ENCODE measurements around the gene COX4I1. TPM values are rescaled to one million over a fixed set of nuclear protein-coding genes. Genes with fewer than 3 reads are reported as not detected.
"Not testable (repeated sequence)": the region's sequence is repeated elsewhere in the genome, so short reads cannot be mapped to it uniquely, and the experiment has no call there.

The COX4I1 gene
- total RNA-seq, 1 experiment from 2014 or later = 506 TPM

DNA sequence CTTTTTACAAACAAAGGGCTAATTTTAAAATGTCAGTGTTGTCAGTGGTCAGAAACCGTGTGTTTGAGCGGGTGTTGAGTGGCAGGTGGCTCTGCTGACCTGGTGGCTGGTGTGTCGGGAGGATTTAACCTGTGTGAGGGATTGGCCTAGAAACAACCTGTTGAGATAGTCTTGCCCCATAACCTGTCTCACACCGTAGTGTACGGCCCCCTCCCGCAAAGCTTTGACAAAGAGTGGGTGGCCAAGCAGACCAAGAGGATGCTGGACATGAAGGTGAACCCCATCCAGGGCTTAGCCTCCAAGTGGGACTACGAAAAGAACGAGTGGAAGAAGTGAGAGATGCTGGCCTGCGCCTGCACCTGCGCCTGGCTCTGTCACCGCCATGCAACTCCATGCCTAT lies 7.0 kb downstream of the COX4I1 start:
- H3K56ac ChIP-seq (ENCODE audit: insufficient read length, low read depth, low read length) = no peak overlapping the region
- Mint-ChIP-seq H3K4me1 (peaks cover under 1 to 2% of the 10 kb centered on the region in 2 experiments; a peak in 1 of 4 replicates), H3K4me3 (no peak overlapping the region), H3K36me3 (ENCODE audit: insufficient read depth in 1 of 3, low read depth in 3 of 3) (peaks cover 54 to 66% (median 55%) of the 10 kb centered on the region in 3 experiments), H3K27me3 (ENCODE audit: low read depth) (no peaks in the 10 kb centered on the region; the same call in 1 of the 2 replicates), H3K9me3 (no peaks in the 10 kb centered on the region; a peak in 1 of 5 replicates), H3K27ac (no peak overlapping the region)
- H3K23ac ChIP-seq (ENCODE audit: insufficient read length, low read depth, low read length) = no peak overlapping the region
- H3K9ac ChIP-seq (ENCODE audit: extremely low read depth, insufficient read length, low read length) = no peak overlapping the region
- H3K23me2 ChIP-seq (ENCODE audit: insufficient read length, low read depth, low read length, poor library complexity, severe bottlenecking) = no peaks in the 10 kb centered on the region
- H2AFZ ChIP-seq (ENCODE audit: low read length) = no peak overlapping the region
- H3K4me1 ChIP-seq (ENCODE audit: insufficient read depth, low read length) = no peaks in the 10 kb centered on the region
- no peak overlapping the region for H2BK20ac ChIP-seq (ENCODE audit: low read depth, low read length, poor library complexity, severe bottlenecking)
- H2BK15ac ChIP-seq (ENCODE audit: low read depth, low read length) = no peak overlapping the region
- H3K14ac ChIP-seq (ENCODE audit: insufficient read depth, low read length) = no peak overlapping the region
- H3T11ph ChIP-seq (ENCODE audit: low read length) = no peak overlapping the region
- no peak overlapping the region for H3K27ac ChIP-seq (ENCODE audit: insufficient read length, low read depth, low read length)
- no peak overlapping the region for H2BK5ac ChIP-seq (ENCODE audit: insufficient read length, low read length)
- H2AK5ac ChIP-seq (ENCODE audit: insufficient read length, low read length) = no peak overlapping the region
- no peak overlapping the region for H4K5ac ChIP-seq (ENCODE audit: insufficient read length, low read depth, low read length)
- TF ChIP-seq CTCF (conservative IDR thresholded peaks at IDR 0.05) = no peak
- no peak overlapping the region for H3K18ac ChIP-seq (ENCODE audit: insufficient read length, low read depth, low read length)
- H4K8ac ChIP-seq (replicated peaks; ENCODE audit: insufficient read length, low read depth, low read length) = no peak overlapping the region
- WGBS (ENCODE audit: extremely low coverage, insufficient read length, low lambda C conversion rate) = no CpG with 5 or more reads among the region's 11 CpGs
- H3K4ac ChIP-seq (ENCODE audit: low read depth, low read length) = no peak overlapping the region
- H3K4me2 ChIP-seq (ENCODE audit: insufficient read depth, insufficient read length, low read length) = no peak overlapping the region
- no peak overlapping the region for H4K91ac ChIP-seq (ENCODE audit: insufficient read length, low read depth, low read length)
- H2BK120ac ChIP-seq (ENCODE audit: low read depth, low read length, poor library complexity, severe bottlenecking) = no peak overlapping the region
- no peaks in the 10 kb centered on the region; the same call in 1 of the 2 replicates for H3K27me3 ChIP-seq (ENCODE audit: insufficient read depth, low read length)
- no peaks in the 10 kb centered on the region for H3K9me3 ChIP-seq (ENCODE audit: control insufficient read depth, low read depth, low read length)
- no peaks in the 10 kb centered on the region; the same call in 1 of the 2 replicates for H3K79me2 ChIP-seq (ENCODE audit: insufficient read depth, low read length)
- H3K79me1 ChIP-seq (ENCODE audit: insufficient read depth, low read depth, low read length, poor library complexity, severe bottlenecking) = no peaks in the 10 kb centered on the region
- no peaks in the 10 kb centered on the region for H4K20me1 ChIP-seq (ENCODE audit: control insufficient read depth, insufficient read depth, insufficient read length)
- DNase-seq = no peak
- H2BK12ac ChIP-seq (ENCODE audit: insufficient read length, low read depth, low read length) = no peak overlapping the region

DNA sequence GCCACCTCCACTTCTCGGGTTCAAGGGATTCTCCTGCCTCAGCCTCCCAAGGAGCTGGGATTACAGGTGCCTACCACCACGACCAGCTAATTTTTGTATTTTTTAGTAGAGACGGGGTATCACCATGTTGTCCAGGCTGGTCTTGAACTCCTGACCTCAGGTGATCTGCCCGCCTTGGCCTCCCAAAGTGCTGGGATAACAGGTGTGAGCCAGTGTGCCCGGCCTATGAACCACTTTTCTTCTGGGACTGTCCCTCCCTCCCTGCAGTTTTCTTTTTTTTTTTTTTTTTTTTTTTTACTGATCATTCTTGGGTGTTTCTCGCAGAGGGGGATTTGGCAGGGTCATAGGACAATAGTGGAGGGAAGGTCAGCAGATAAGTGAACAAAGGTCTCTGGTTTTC lies 7.8 kb downstream of the COX4I1 start:
- H3K4me2 ChIP-seq (ENCODE audit: insufficient read depth, insufficient read length, low read length); H3K4ac ChIP-seq (ENCODE audit: low read depth, low read length); H3K4me3 Mint-ChIP-seq; H2AFZ ChIP-seq (ENCODE audit: low read length); H3K14ac ChIP-seq (ENCODE audit: insufficient read depth, low read length); H2BK20ac ChIP-seq (ENCODE audit: low read depth, low read length, poor library complexity, severe bottlenecking); H2AK5ac ChIP-seq (ENCODE audit: insufficient read length, low read length); H3K79me1 ChIP-seq (ENCODE audit: insufficient read depth, low read depth, low read length, poor library complexity, severe bottlenecking); H3K27me3 Mint-ChIP-seq (ENCODE audit: low read depth); DNase-seq; H3K4me1 Mint-ChIP-seq; H3K23ac ChIP-seq (ENCODE audit: insufficient read length, low read depth, low read length); H3K27me3 ChIP-seq (ENCODE audit: insufficient read depth, low read length); H3K9me3 ChIP-seq (ENCODE audit: control insufficient read depth, low read depth, low read length); H4K91ac ChIP-seq (ENCODE audit: insufficient read length, low read depth, low read length); H2BK5ac ChIP-seq (ENCODE audit: insufficient read length, low read length); H3K27ac Mint-ChIP-seq; H3K9ac ChIP-seq (ENCODE audit: extremely low read depth, insufficient read length, low read length); H4K8ac ChIP-seq (replicated peaks; ENCODE audit: insufficient read length, low read depth, low read length); H2BK12ac ChIP-seq (ENCODE audit: insufficient read length, low read depth, low read length); H3K4me1 ChIP-seq (ENCODE audit: insufficient read depth, low read length); H3K9me3 Mint-ChIP-seq; H3K18ac ChIP-seq (ENCODE audit: insufficient read length, low read depth, low read length); H3K23me2 ChIP-seq (ENCODE audit: insufficient read length, low read depth, low read length, poor library complexity, severe bottlenecking); H4K5ac ChIP-seq (ENCODE audit: insufficient read length, low read depth, low read length); H2BK120ac ChIP-seq (ENCODE audit: low read depth, low read length, poor library complexity, severe bottlenecking); H3K56ac ChIP-seq (ENCODE audit: insufficient read length, low read depth, low read length); H2BK15ac ChIP-seq (ENCODE audit: low read depth, low read length); H3T11ph ChIP-seq (ENCODE audit: low read length); H3K79me2 ChIP-seq (ENCODE audit: insufficient read depth, low read length); H3K27ac ChIP-seq (ENCODE audit: insufficient read length, low read depth, low read length); H4K20me1 ChIP-seq (ENCODE audit: control insufficient read depth, insufficient read depth, insufficient read length): not testable (repeated sequence)
- WGBS (ENCODE audit: extremely low coverage, insufficient read length, low lambda C conversion rate) = no CpG with 5 or more reads among the region's 6 CpGs
- H3K36me3 Mint-ChIP-seq (ENCODE audit: insufficient read depth in 1 of 3, low read depth in 3 of 3) = peaks cover 46 to 58% (median 47%) of the 10 kb centered on the region in 3 experiments

Measured in H9 (cell line).